ENCODE measurements around the gene BRD4.

DNA sequence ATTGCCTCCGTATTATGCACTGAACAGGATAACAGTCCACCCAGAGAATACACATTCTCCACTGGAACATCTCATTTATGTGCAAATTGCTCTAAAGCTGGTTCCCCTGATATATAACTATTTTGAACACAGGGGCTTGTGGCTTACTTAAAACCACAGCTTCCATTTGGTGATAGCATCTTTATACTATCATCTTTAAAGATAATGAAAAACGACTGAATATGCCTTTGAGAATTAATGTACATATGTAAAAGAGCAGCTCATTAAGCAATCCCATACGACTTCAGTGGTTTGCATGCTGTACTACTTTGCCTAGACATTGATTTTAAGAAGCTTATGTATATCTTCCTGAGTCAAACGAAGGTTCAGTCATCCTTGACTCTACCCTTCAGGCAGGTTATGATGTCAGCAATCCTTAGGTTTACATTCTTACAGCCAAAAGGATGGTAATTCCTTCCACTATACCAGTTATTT is 40.8 kb downstream of the BRD4 start:
- TF ChIP-seq EZH2 (conservative IDR thresholded peaks at IDR 0.05; ENCODE audit: low read depth, low read length) (no peak), CREB1 (IDR thresholded peaks at IDR 0.05) (no peak), CREB1 (CRISPR knock-in tag; IDR thresholded peaks at IDR 0.05) (no peak), MAFF (IDR thresholded peaks at IDR 0.05; ENCODE audit: low read depth, low read length) (no peak), RAD21 (CRISPR knock-in tag; IDR thresholded peaks at IDR 0.05) (no peak), ZNF263 (CRISPR knock-in tag; IDR thresholded peaks at IDR 0.05) (no peak), JUND (CRISPR knock-in tag; IDR thresholded peaks at IDR 0.05) (no peak), MEIS1 (CRISPR knock-in tag; IDR thresholded peaks at IDR 0.05; ENCODE audit: borderline replicate concordance) (no peak), SRF (IDR thresholded peaks at IDR 0.05; ENCODE audit: low read depth, low read length) (no peak)
- TF ChIP-seq, protein P1, sequence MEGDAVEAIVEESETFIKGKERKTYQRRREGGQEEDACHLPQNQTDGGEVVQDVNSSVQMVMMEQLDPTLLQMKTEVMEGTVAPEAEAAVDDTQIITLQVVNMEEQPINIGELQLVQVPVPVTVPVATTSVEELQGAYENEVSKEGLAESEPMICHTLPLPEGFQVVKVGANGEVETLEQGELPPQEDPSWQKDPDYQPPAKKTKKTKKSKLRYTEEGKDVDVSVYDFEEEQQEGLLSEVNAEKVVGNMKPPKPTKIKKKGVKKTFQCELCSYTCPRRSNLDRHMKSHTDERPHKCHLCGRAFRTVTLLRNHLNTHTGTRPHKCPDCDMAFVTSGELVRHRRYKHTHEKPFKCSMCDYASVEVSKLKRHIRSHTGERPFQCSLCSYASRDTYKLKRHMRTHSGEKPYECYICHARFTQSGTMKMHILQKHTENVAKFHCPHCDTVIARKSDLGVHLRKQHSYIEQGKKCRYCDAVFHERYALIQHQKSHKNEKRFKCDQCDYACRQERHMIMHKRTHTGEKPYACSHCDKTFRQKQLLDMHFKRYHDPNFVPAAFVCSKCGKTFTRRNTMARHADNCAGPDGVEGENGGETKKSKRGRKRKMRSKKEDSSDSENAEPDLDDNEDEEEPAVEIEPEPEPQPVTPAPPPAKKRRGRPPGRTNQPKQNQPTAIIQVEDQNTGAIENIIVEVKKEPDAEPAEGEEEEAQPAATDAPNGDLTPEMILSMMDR (CRISPR knock-in tag; IDR thresholded peaks at IDR 0.05), result no peak
- TF ChIP-seq, protein P2, sequence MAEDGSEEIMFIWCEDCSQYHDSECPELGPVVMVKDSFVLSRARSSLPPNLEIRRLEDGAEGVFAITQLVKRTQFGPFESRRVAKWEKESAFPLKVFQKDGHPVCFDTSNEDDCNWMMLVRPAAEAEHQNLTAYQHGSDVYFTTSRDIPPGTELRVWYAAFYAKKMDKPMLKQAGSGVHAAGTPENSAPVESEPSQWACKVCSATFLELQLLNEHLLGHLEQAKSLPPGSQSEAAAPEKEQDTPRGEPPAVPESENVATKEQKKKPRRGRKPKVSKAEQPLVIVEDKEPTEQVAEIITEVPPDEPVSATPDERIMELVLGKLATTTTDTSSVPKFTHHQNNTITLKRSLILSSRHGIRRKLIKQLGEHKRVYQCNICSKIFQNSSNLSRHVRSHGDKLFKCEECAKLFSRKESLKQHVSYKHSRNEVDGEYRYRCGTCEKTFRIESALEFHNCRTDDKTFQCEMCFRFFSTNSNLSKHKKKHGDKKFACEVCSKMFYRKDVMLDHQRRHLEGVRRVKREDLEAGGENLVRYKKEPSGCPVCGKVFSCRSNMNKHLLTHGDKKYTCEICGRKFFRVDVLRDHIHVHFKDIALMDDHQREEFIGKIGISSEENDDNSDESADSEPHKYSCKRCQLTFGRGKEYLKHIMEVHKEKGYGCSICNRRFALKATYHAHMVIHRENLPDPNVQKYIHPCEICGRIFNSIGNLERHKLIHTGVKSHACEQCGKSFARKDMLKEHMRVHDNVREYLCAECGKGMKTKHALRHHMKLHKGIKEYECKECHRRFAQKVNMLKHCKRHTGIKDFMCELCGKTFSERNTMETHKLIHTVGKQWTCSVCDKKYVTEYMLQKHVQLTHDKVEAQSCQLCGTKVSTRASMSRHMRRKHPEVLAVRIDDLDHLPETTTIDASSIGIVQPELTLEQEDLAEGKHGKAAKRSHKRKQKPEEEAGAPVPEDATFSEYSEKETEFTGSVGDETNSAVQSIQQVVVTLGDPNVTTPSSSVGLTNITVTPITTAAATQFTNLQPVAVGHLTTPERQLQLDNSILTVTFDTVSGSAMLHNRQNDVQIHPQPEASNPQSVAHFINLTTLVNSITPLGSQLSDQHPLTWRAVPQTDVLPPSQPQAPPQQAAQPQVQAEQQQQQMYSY (CRISPR knock-in tag; IDR thresholded peaks at IDR 0.05), result no peak
